Brain microvascular endothelial cell (primary cell): ENCODE data around the gene METTL26.

Source experiments
- DNase-seq: peaks from one replicate; pipeline ENCODE4 v3.0.0-alpha.2; 2020
- H3K27ac ChIP-seq: fragments of 250-450 bp; sonication (Bioruptor Pico); 2 replicates; pipeline ENCODE4 v1.5.1; 2020; ENCODE audit warnings: mild to moderate bottlenecking, moderate library complexity
- H3K27me3 ChIP-seq: fragments of 250-450 bp; sonication (Bioruptor Pico); replicated peaks from 2 replicates; pipeline ENCODE4 v1.5.1; 2020; ENCODE audit warnings: mild to moderate bottlenecking
- H3K36me3 ChIP-seq: fragments of 250-450 bp; sonication (Bioruptor Pico); replicated peaks from 2 replicates; pipeline ENCODE4 v1.5.1; 2020; ENCODE audit warnings: mild to moderate bottlenecking
- H3K4me3 ChIP-seq: 2 replicates; pipeline ENCODE4 v1.5.1; 2011; ENCODE audit warnings: low read depth, mild to moderate bottlenecking, control low read depth, low read length, moderate library complexity
- CTCF ChIP-seq: IDR thresholded peaks from 2 replicates; pipeline ENCODE4 v1.5.1; 2011; ENCODE audit warnings: low read depth, mild to moderate bottlenecking, moderate library complexity, low read length, control low read depth, inconsistent platforms; ENCODE audit errors: missing control alignments
- in situ Hi-C: cut with HindIII; loops from 2 replicates; pipeline ENCODE4 v1.10.0; 2017; ENCODE audit warnings: low sequenced_read_pairs, low pct_ligation_motif_present

The METTL26 gene

GRCh38 chr16:621526-622105, 14.5 kb downstream of the METTL26 start:
- H3K27ac ChIP-seq: no peak overlapping the region
- H3K4me3 ChIP-seq: no peak overlapping the region
- H3K36me3 ChIP-seq: peaks cover 6% of the 10 kb centered on the region
- H3K27me3 ChIP-seq: no peaks in the 10 kb centered on the region
- no peak for DNase-seq
- in situ Hi-C loops: no loop called here
- no peak for TF ChIP-seq CTCF

- H3K4me3 ChIP-seq: no peak overlapping the region
- H3K27me3 ChIP-seq: no peaks in the 10 kb centered on the region
- H3K27ac ChIP-seq: no peak overlapping the region
- no peak for DNase-seq
- H3K36me3 ChIP-seq: peaks cover 3% of the 10 kb centered on the region
- in situ Hi-C loops: no loop called here
- TF ChIP-seq CTCF: no peak
Measured at GRCh38 chr16:620700-621525, 15.2 kb downstream of the METTL26 start.

- H3K27ac ChIP-seq: no peak overlapping the region
- in situ Hi-C loops: no loop called here
- no peak for DNase-seq
Measured at GRCh38 chr16:619476-620100, 16.5 kb downstream of the METTL26 start.

GRCh38 chr16:617855-618254, 18.2 kb downstream of the METTL26 start:
- no peak overlapping the region for H3K27ac ChIP-seq
- DNase-seq: no peak
- in situ Hi-C loops: no loop called here
- no peaks in the 10 kb centered on the region for H3K36me3 ChIP-seq
- H3K4me3 ChIP-seq: no peak overlapping the region
- TF ChIP-seq CTCF: no peak
- H3K27me3 ChIP-seq: no peaks in the 10 kb centered on the region

More at GRCh38 chr16:619476-620100, 16.5 kb downstream of the METTL26 start:
- TF ChIP-seq CTCF: no peak
- Histone ChIP-seq H3K36me3 (no peaks in the 10 kb centered on the region), H3K4me3 (no peak overlapping the region), H3K27me3 (no peaks in the 10 kb centered on the region)

GRCh38 chr16:616733-617586, 19.1 kb downstream of the METTL26 start:
- Histone ChIP-seq H3K27me3 (no peaks in the 10 kb centered on the region), H3K27ac (no peak overlapping the region), H3K36me3 (no peaks in the 10 kb centered on the region), H3K4me3 (no peak overlapping the region)
- no peak for TF ChIP-seq CTCF
- in situ Hi-C loops: no loop called here
- no peak for DNase-seq
